ENCODE measurements around the gene STBD1. TPM values are rescaled to one million over a fixed set of nuclear protein-coding genes. Genes with fewer than 3 reads are reported as not detected.
A peak's percentile ranks its signal among the peaks of the same experiment; 100 is the strongest.

Gene STBD1
- total RNA-seq, 1 donor from 2014 or later = 1.9 TPM

- Mint-ChIP-seq H3K36me3 (ENCODE audit: insufficient read depth) (peaks cover 7% of the 10 kb centered on the region), H3K27me3 (no peaks in the 10 kb centered on the region), H3K4me3 (ENCODE audit: low read depth) (no peak overlapping the region), H3K27ac (no peak overlapping the region), H3K4me1 (ENCODE audit: low read depth) (peaks cover 6% of the 10 kb centered on the region), H3K9me3 (ENCODE audit: low read depth) (peaks cover 10% of the 10 kb centered on the region)
- no peak for DNase-seq (ENCODE audit: low spot score, unreplicated experiment)
- TF ChIP-seq CTCF (IDR thresholded peaks at IDR 0.05; ENCODE audit: unreplicated experiment) = no peak
These were observed 5.4 kb downstream of the STBD1 start for GRCh38 chr4:76311896-76312331.

GRCh38 chr4:76312457-76312856 lies 5.9 kb downstream of the STBD1 start:
- no peak overlapping the region for H3K27ac Mint-ChIP-seq
- H3K4me1 Mint-ChIP-seq (ENCODE audit: low read depth) = peaks cover 3% of the 10 kb centered on the region
- no peak for DNase-seq (ENCODE audit: low spot score, unreplicated experiment)
- no peaks in the 10 kb centered on the region for H3K27me3 Mint-ChIP-seq
- H3K9me3 Mint-ChIP-seq (ENCODE audit: low read depth) = peaks cover 16% of the 10 kb centered on the region
- no peak overlapping the region for H3K4me3 Mint-ChIP-seq (ENCODE audit: low read depth)
- no peak for TF ChIP-seq CTCF (IDR thresholded peaks at IDR 0.05; ENCODE audit: unreplicated experiment)
- H3K36me3 Mint-ChIP-seq (ENCODE audit: insufficient read depth) = peaks cover 8% of the 10 kb centered on the region

GRCh38 chr4:76313547-76313946 lies 7.0 kb downstream of the STBD1 start:
- no peak overlapping the region for H3K4me3 Mint-ChIP-seq (ENCODE audit: low read depth)
- peaks cover 22% of the 10 kb centered on the region for H3K9me3 Mint-ChIP-seq (ENCODE audit: low read depth)
- no peak for DNase-seq (ENCODE audit: low spot score, unreplicated experiment)
- peaks cover 2% of the 10 kb centered on the region for H3K4me1 Mint-ChIP-seq (ENCODE audit: low read depth)
- TF ChIP-seq CTCF (IDR thresholded peaks at IDR 0.05; ENCODE audit: unreplicated experiment) = no peak
- H3K27me3 Mint-ChIP-seq = no peaks in the 10 kb centered on the region
- no peak overlapping the region for H3K27ac Mint-ChIP-seq
- H3K36me3 Mint-ChIP-seq (ENCODE audit: insufficient read depth) = peaks cover 8% of the 10 kb centered on the region

GRCh38 chr4:76315267-76315918 lies 8.9 kb downstream of the STBD1 start:
- no peak for DNase-seq (ENCODE audit: low spot score, unreplicated experiment)
- Mint-ChIP-seq H3K4me3 (ENCODE audit: low read depth) (no peak overlapping the region), H3K9me3 (ENCODE audit: low read depth) (peaks cover 28% of the 10 kb centered on the region), H3K36me3 (ENCODE audit: insufficient read depth) (peaks cover 4% of the 10 kb centered on the region), H3K4me1 (ENCODE audit: low read depth) (peaks cover 2% of the 10 kb centered on the region), H3K27me3 (no peaks in the 10 kb centered on the region), H3K27ac (peak overlapping the region; percentile 23)
- no peak for TF ChIP-seq CTCF (IDR thresholded peaks at IDR 0.05; ENCODE audit: unreplicated experiment)

- Mint-ChIP-seq H3K36me3 (ENCODE audit: insufficient read depth) (peaks cover 4% of the 10 kb centered on the region), H3K27ac (no peak overlapping the region), H3K9me3 (ENCODE audit: low read depth) (peaks cover 35% of the 10 kb centered on the region), H3K4me1 (ENCODE audit: low read depth) (peaks cover 2% of the 10 kb centered on the region), H3K4me3 (ENCODE audit: low read depth) (no peak overlapping the region), H3K27me3 (no peaks in the 10 kb centered on the region)
- TF ChIP-seq CTCF (IDR thresholded peaks at IDR 0.05; ENCODE audit: unreplicated experiment) = no peak
- DNase-seq (ENCODE audit: low spot score, unreplicated experiment) = no peak
These were observed 9.6 kb downstream of the STBD1 start for GRCh38 chr4:76316131-76316530.

Measured in progenitor cell of endocrine pancreas (in vitro differentiated cells).